ENCODE data around the gene SAMD8.

Gene SAMD8

DNA sequence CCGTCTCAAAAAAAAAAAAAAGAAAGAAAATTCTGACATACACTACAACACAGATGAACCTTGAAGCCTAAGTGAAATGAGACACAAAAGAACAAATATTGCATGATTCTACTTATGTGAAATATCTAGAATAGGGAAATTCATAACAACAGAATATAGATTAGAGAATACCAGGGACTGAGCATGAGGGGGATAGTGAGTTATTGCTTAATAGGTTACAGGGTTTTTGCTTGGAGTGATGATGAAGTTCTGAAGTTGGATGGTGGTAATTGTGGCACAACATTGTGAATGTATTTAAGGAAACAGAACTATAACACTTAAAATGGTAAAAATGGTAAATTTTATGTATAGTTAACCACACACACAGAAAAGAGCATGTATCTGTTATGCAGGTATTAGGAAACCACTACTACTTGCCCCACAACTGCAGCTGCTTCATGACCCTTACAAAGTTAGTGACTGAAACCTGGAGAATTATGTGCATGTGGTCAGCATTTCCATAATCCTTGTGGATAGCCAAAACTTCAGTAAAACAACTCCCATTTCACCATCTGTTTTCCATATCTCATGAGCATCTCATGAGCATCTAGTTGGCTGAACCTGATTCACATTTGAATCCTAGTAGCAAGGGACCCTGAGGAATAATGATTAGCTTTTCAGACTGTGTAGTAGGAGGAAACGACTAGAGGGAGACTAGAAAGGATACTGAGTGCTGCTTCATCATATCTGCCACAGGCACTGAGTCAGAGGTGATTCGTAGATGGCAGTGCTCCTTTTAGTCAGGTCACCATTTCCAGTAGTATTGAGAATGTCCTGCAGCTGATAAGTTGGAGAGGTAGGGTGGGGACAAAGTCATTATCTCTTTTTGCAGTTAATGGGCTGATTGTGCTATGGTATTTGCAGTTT, 26.3 kb downstream of the SAMD8 start:
- H3K4me3 Mint-ChIP-seq, result no peak overlapping the region
- H3K36me3 Mint-ChIP-seq (ENCODE audit: low read depth), result peaks cover 18% of the 10 kb centered on the region
- no peak for DNase-seq
- H3K27ac Mint-ChIP-seq, result no peak overlapping the region
- H3K27me3 Mint-ChIP-seq (ENCODE audit: low read depth, poor library complexity), result no peaks in the 10 kb centered on the region
- peaks cover 7% of the 10 kb centered on the region for H3K9me3 Mint-ChIP-seq
- H3K4me1 Mint-ChIP-seq, result no peaks in the 10 kb centered on the region
- TF ChIP-seq, protein P1, sequence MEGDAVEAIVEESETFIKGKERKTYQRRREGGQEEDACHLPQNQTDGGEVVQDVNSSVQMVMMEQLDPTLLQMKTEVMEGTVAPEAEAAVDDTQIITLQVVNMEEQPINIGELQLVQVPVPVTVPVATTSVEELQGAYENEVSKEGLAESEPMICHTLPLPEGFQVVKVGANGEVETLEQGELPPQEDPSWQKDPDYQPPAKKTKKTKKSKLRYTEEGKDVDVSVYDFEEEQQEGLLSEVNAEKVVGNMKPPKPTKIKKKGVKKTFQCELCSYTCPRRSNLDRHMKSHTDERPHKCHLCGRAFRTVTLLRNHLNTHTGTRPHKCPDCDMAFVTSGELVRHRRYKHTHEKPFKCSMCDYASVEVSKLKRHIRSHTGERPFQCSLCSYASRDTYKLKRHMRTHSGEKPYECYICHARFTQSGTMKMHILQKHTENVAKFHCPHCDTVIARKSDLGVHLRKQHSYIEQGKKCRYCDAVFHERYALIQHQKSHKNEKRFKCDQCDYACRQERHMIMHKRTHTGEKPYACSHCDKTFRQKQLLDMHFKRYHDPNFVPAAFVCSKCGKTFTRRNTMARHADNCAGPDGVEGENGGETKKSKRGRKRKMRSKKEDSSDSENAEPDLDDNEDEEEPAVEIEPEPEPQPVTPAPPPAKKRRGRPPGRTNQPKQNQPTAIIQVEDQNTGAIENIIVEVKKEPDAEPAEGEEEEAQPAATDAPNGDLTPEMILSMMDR (IDR thresholded peaks at IDR 0.05), result no peak

DNA sequence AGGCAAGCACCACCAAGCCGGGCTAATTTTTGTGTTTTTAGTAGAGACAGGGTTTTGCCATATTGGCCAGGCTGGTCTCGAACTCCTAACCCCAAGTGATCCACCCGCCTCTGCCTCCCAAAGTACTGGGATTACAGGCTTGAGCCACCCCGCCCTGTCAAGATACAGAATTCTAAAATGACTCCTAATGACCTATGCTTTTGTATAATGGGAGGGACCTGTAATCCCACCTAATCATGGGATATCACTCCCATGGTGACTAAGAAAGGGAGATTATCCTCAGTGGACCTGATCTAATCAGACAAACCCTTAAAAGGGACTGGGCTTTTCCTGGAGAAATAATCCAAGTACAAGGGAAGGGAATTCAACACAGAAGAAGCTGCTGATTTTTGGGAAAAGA, 28.8 kb downstream of the SAMD8 start:
- Mint-ChIP-seq H3K36me3 (ENCODE audit: low read depth) (peaks cover 9% of the 10 kb centered on the region), H3K4me1 (no peaks in the 10 kb centered on the region), H3K27ac (no peak overlapping the region), H3K27me3 (ENCODE audit: low read depth, poor library complexity) (no peaks in the 10 kb centered on the region), H3K4me3 (no peak overlapping the region), H3K9me3 (no peaks in the 10 kb centered on the region)
- no peak for DNase-seq
- TF ChIP-seq, protein P1 (IDR thresholded peaks at IDR 0.05), result no peak

DNA sequence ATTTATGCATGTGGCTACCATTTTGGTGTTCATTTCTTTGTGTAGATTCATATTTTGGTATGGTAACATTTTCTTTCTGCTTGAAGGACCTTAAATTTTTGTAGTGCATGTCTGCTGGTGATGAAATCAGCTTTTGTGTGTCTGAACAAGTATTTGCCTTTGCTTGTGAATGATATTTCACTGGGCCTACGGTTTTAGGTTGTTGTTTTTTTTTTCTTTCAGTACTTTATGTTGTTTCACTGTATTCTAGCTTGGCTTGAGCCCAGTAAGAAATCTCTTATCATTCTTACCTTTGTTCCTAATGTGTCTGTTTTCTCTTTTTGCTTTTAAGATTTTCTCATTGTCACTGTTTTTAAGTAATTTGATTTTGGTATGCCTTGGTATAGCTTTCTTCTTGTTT, 31.9 kb downstream of the SAMD8 start:
- TF ChIP-seq, protein P1 (IDR thresholded peaks at IDR 0.05), result no peak
- Mint-ChIP-seq H3K27ac (peak overlapping the region; percentile 39), H3K9me3 (no peaks in the 10 kb centered on the region), H3K36me3 (ENCODE audit: low read depth) (peaks cover 4% of the 10 kb centered on the region), H3K4me1 (no peaks in the 10 kb centered on the region), H3K27me3 (ENCODE audit: low read depth, poor library complexity) (no peaks in the 10 kb centered on the region), H3K4me3 (no peak overlapping the region)
- DNase-seq, result no peak

DNA sequence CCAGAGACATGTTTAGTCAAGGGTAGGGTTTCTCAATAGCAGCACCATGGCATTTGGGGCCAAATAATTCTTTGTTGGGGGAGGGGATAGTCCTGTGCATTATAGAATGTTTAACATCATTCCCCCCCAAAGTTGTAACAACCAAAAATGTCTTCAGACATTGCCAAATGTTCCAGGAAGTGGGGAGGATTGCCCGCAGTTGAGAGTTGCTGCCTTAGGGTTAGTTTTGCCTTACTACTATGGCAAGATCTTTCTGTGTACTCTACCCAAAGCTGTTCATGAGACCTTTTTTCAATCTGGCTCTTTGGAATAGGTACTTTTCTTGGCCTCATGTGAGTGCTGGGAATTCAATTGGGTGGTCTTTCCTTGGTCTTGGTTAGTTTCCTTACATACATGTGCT, 34.1 kb downstream of the SAMD8 start:
- Mint-ChIP-seq H3K4me1 (no peaks in the 10 kb centered on the region), H3K9me3 (no peaks in the 10 kb centered on the region), H3K36me3 (ENCODE audit: low read depth) (peaks cover 5% of the 10 kb centered on the region), H3K27ac (peak overlapping the region; percentile 46), H3K4me3 (no peak overlapping the region), H3K27me3 (ENCODE audit: low read depth, poor library complexity) (no peaks in the 10 kb centered on the region)
- TF ChIP-seq, protein P1 (IDR thresholded peaks at IDR 0.05), result no peak
- no peak for DNase-seq

DNA sequence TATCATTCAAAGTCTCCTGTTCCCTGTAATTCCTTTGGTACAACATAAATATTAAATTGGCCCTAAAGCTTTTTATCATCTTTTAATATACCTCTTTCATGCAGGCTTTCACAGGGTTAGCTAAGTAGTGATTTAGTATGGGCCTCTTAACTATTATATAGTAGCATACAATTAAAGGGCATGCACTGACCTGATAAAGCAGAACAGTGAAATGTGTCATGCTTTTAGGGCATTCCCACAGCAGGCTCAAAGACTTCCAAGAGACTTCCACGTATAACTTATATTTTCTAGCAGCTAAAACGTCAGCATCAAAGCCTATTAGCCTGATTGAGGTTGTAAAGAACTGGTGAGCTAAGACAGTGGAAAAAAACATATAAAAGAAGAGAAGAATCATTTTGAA, 35.3 kb downstream of the SAMD8 start:
- H3K27ac Mint-ChIP-seq, result no peak overlapping the region
- TF ChIP-seq, protein P1 (IDR thresholded peaks at IDR 0.05), result no peak
- no peak for DNase-seq
- H3K36me3 Mint-ChIP-seq (ENCODE audit: low read depth), result peaks cover 14% of the 10 kb centered on the region
- H3K9me3 Mint-ChIP-seq, result no peaks in the 10 kb centered on the region
- H3K4me1 Mint-ChIP-seq, result no peaks in the 10 kb centered on the region
- H3K4me3 Mint-ChIP-seq, result no peak overlapping the region
- no peaks in the 10 kb centered on the region for H3K27me3 Mint-ChIP-seq (ENCODE audit: low read depth, poor library complexity)

DNA sequence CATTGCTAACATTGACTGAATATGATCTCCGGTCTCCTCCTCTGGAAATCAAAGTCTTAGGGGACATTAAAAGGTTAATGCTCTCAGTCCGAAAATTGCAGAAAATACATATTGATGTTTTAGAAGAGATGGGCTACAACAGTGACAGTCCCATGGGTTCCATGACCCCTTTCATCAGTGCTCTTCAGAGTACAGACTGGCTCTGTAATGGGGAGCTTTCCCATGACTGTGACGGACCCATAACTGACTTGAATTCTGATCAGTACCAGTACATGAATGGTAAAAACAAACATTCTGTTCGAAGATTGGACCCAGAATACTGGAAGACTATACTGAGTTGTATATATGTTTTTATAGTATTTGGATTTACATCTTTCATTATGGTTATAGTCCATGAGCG, 39.2 kb downstream of the SAMD8 start:
- no peak overlapping the region for H3K27ac Mint-ChIP-seq
- peaks cover 32% of the 10 kb centered on the region for H3K36me3 Mint-ChIP-seq (ENCODE audit: low read depth)
- TF ChIP-seq, protein P1 (IDR thresholded peaks at IDR 0.05), result no peak
- no peaks in the 10 kb centered on the region for H3K9me3 Mint-ChIP-seq
- H3K4me1 Mint-ChIP-seq, result no peaks in the 10 kb centered on the region
- no peak overlapping the region for H3K4me3 Mint-ChIP-seq
- no peaks in the 10 kb centered on the region for H3K27me3 Mint-ChIP-seq (ENCODE audit: low read depth, poor library complexity)
- no peak for DNase-seq
